HepG2 (cell line): ENCODE data around the gene ANKRD10. TPM values are rescaled to one million over a fixed set of nuclear protein-coding genes. Genes with fewer than 3 reads are reported as not detected.

Source experiments
- AGO1 ChIP-seq: fragments of 200-400 bp; formaldehyde crosslinking; IDR thresholded peaks from 2 replicates; pipeline ENCODE4 v1.6.1; 2017; ENCODE audit warnings: mild to moderate bottlenecking, low read depth, low read length, moderate library complexity; ENCODE audit not compliant: poor library complexity, severe bottlenecking
- ATF7-NPFF ChIP-seq: sonication (generic); formaldehyde crosslinking; IDR thresholded peaks from 2 replicates; pipeline ENCODE4 v1.8.1; 2023; ENCODE audit warnings: mild to moderate bottlenecking, low read depth, missing genetic modification reagents, moderate library complexity
- BRD4 ChIP-seq: sonication (generic); formaldehyde crosslinking; IDR thresholded peaks from 2 replicates; pipeline ENCODE4 v1.4.0; 2020; ENCODE audit warnings: missing genetic modification reagents
- CEBPG ChIP-seq: IDR thresholded peaks from 2 replicates; pipeline ENCODE4 v1.6.1; 2016
- EHMT2 ChIP-seq: fragments of 200-600 bp; sonication (generic); IDR thresholded peaks from 2 replicates; pipeline ENCODE4 v1.7.0; 2017; ENCODE audit warnings: antibody characterized with exemption, low read depth, low read length, borderline replicate concordance
- LCORL ChIP-seq, 2 experiments: fragments of 450-650 bp in 1 of 2; sonication (generic) in 1 of 2; formaldehyde crosslinking in 1 of 2; IDR thresholded peaks; 2 replicates each; pipeline versions ENCODE4 v1.5.0 to v1.6.1; 2017 to 2020; ENCODE audit warnings: antibody characterized with exemption in 1 of 2, missing genetic modification reagents in 1 of 2
- PCBP1 ChIP-seq: fragments of 200-400 bp; formaldehyde crosslinking; IDR thresholded peaks from 2 replicates; pipeline ENCODE4 v1.6.1; 2017; ENCODE audit warnings: mild to moderate bottlenecking, low read depth, low read length, borderline replicate concordance
- PRMT3 ChIP-seq: sonication (generic); formaldehyde crosslinking; IDR thresholded peaks from 2 replicates; pipeline ENCODE4 v1.8.1; 2022; ENCODE audit warnings: low read depth, mild to moderate bottlenecking, moderate library complexity, missing genetic modification reagents, borderline replicate concordance
- SMARCC2 ChIP-seq: fragments of 450-650 bp; IDR thresholded peaks from 2 replicates; pipeline ENCODE4 v1.6.1; 2017; ENCODE audit warnings: antibody characterized with exemption, mild to moderate bottlenecking
- SUZ12 ChIP-seq: fragments of 150-350 bp; IDR thresholded peaks from 2 replicates; pipeline ENCODE4 v1.6.1; 2014; ENCODE audit warnings: low read depth, low read length
- ZBTB20 ChIP-seq: sonication (generic); formaldehyde crosslinking; IDR thresholded peaks from 2 replicates; pipeline ENCODE4 v1.8.1; 2023; ENCODE audit warnings: missing genetic modification reagents, low read depth, mild to moderate bottlenecking, borderline replicate concordance
- ZFP41 ChIP-seq: sonication (generic); formaldehyde crosslinking; IDR thresholded peaks from 2 replicates; pipeline ENCODE4 v1.4.0; 2020; ENCODE audit warnings: mild to moderate bottlenecking, missing genetic modification reagents, borderline replicate concordance
- ZFX ChIP-seq: sonication (generic); formaldehyde crosslinking; IDR thresholded peaks from 2 replicates; pipeline ENCODE4 v1.4.0; 2020; ENCODE audit warnings: mild to moderate bottlenecking, low read depth, missing genetic modification reagents, moderate library complexity
- ZKSCAN1 ChIP-seq: fragments of 150-350 bp; IDR thresholded peaks from 2 replicates; pipeline ENCODE4 v1.6.1; 2014; ENCODE audit warnings: low read length
- ZKSCAN8 ChIP-seq: IDR thresholded peaks from 2 replicates; pipeline ENCODE4 v1.6.1; 2016; ENCODE audit warnings: borderline replicate concordance, missing genetic modification reagents, missing compliant biosample characterization
- ZNF282 ChIP-seq: fragments of 450-650 bp; IDR thresholded peaks from 2 replicates; pipeline ENCODE4 v1.6.1; 2018; ENCODE audit not compliant: partially characterized antibody
- ZNF607 ChIP-seq: sonication (generic); formaldehyde crosslinking; IDR thresholded peaks from 2 replicates; pipeline ENCODE4 v1.5.1; 2020; ENCODE audit warnings: missing genetic modification reagents, mild to moderate bottlenecking, borderline replicate concordance
- ZSCAN12 ChIP-seq: sonication (generic); formaldehyde crosslinking; IDR thresholded peaks from 2 replicates; pipeline ENCODE4 v1.9.0; 2021; ENCODE audit warnings: mild to moderate bottlenecking, missing genetic modification reagents
- polyA plus RNA-seq, 8 experiments: library from polyadenylated mRNA; depleted of rRNA in 3 of 8; stranded (reverse) in 7 of 8; unstranded in 1 of 8; fragments of >200 nt; fragmentation: Illumina TruSeq in 4 of 8; extraction: Trizol in 4 of 8; gene quantifications; 2 replicates each; pipeline versions ENCODE4 v1.2.1 to v1.2.3, GENCODE V29; 2011 to 2016; ENCODE audit warnings: low read depth in 4 of 8, missing spikeins in 1 of 8, mixed read lengths in 1 of 8; ENCODE audit not compliant: insufficient read depth in 1 of 8
- total RNA-seq, 5 experiments: library from RNA; depleted of rRNA; stranded (reverse); fragments of >200 nt; fragmentation: Illumina TruSeq; extraction: Trizol; gene quantifications; 2 replicates each; pipeline ENCODE4 v1.2.3, GENCODE V29; 2016; ENCODE audit warnings: low read depth in 1 of 5
- TF ChIP-seq, protein P1 (sequence below): sonication (generic); formaldehyde crosslinking; IDR thresholded peaks from 2 replicates; pipeline ENCODE4 v1.4.0; 2020; ENCODE audit warnings: mild to moderate bottlenecking, missing genetic modification reagents
- TF ChIP-seq, protein P2 (sequence below): sonication (generic); formaldehyde crosslinking; IDR thresholded peaks from 2 replicates; pipeline ENCODE4 v1.8.1; 2023; ENCODE audit warnings: mild to moderate bottlenecking, moderate library complexity, missing genetic modification reagents
- TF ChIP-seq, protein P3 (sequence below): sonication (generic); formaldehyde crosslinking; IDR thresholded peaks from 2 replicates; pipeline ENCODE4 v1.5.0; 2020; ENCODE audit warnings: mild to moderate bottlenecking, low read depth, missing genetic modification reagents, borderline replicate concordance
- TF ChIP-seq, protein P4 (sequence below): sonication (generic); formaldehyde crosslinking; IDR thresholded peaks from 2 replicates; pipeline ENCODE4 v1.9.0; 2022; ENCODE audit warnings: low read depth, missing genetic modification reagents

ANKRD10 gene
- total and polyA plus RNA-seq, 2 of the 13 experiments (the other 11 are each of a cell fraction or from before 2014, with no cell fraction given), result 108 to 115 TPM

DNA sequence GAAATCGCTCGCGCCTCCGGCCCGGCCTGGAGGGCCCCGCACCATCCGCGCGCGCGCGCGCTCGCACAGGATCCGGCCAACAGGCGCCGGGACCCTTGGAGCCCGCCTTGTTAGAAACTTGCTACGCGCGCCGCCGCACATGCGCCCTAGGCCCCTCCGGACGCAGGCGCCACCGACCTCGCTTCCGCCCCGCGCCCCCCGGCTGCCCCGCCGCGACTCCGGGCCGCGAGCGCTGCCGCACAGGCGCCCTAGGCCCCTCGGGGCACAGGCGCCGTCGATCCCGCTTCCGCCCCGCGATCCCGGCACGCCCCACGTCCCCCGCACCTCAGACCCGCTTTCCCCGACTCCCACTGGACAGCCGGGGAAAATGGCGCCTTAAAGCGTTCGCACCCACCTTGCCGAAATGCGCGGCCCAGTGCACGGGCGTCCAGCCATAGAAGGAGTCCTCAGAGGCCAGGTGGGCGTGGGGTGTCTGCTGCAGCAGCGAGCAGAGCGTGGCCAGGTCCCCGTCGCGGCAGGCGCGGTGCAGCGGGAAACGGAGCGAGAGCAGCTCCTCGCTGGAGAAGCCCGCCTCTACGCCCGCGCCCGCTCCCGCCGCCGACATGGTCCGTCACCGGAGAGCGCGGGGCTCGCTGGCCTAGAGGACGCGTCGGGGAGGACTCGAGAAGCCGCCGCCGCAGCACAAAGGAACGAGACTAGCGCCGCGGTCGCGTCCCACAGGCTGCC lies 375 bp downstream of the ANKRD10 start (continued):
- 0 out of 2 replicates have a peak, but pooled peaks have one; percentile 43 for TF ChIP-seq PRMT3 (CRISPR knock-in tag)
- TF ChIP-seq LCORL (IDR thresholded peaks at IDR 0.05), result no peak
- TF ChIP-seq LCORL (CRISPR knock-in tag; IDR thresholded peaks at IDR 0.05), result no peak; the same call in none of the 2 replicates
- peak; percentile 63; the same call in 1 of the 2 replicates for TF ChIP-seq BRD4 (CRISPR knock-in tag)
- TF ChIP-seq SUZ12, result no peak
- TF ChIP-seq, protein P1, sequence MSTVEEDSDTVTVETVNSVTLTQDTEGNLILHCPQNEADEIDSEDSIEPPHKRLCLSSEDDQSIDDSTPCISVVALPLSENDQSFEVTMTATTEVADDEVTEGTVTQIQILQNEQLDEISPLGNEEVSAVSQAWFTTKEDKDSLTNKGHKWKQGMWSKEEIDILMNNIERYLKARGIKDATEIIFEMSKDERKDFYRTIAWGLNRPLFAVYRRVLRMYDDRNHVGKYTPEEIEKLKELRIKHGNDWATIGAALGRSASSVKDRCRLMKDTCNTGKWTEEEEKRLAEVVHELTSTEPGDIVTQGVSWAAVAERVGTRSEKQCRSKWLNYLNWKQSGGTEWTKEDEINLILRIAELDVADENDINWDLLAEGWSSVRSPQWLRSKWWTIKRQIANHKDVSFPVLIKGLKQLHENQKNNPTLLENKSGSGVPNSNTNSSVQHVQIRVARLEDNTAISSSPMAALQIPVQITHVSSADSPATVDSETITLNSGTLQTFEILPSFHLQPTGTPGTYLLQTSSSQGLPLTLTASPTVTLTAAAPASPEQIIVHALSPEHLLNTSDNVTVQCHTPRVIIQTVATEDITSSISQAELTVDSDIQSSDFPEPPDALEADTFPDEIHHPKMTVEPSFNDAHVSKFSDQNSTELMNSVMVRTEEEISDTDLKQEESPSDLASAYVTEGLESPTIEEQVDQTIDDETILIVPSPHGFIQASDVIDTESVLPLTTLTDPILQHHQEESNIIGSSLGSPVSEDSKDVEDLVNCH (CRISPR knock-in tag), result no peak
- TF ChIP-seq ZBTB20 (CRISPR knock-in tag), result no peak
- TF ChIP-seq PCBP1, result no peak
- TF ChIP-seq, protein P2, sequence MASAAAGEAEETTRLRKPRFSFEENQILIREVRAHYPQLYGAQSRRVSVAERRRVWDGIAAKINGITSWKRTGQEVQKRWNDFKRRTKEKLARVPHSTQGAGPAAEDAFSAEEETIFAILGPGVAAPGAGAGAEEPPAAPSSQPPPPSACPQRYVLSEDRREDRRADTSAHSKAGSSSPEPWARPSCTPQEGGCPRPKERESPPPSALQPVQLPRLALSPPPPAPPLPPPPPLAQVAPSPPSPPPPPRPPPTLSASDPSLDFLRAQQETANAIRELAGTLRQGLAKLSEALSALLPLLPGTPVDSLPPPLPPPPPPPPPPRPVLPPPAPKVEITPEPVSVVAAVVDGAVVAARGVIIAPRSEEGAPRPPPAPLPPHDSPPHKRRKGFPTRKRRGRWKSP, result peak; percentile 83
- no peak for TF ChIP-seq ZKSCAN1
- peak; percentile 69; the same call in 1 of the 2 replicates for TF ChIP-seq ATF7-NPFF
- TF ChIP-seq CEBPG (CRISPR knock-in tag), result no peak
- no peak for TF ChIP-seq EHMT2
- TF ChIP-seq ZFX (CRISPR knock-in tag), result peak; percentile 90
- TF ChIP-seq, protein P3, sequence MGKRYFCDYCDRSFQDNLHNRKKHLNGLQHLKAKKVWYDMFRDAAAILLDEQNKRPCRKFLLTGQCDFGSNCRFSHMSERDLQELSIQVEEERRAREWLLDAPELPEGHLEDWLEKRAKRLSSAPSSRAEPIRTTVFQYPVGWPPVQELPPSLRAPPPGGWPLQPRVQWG (CRISPR knock-in tag), result no peak
- TF ChIP-seq ZNF282, result no peak
- no peak for TF ChIP-seq SMARCC2
- no peak for TF ChIP-seq ZSCAN12 (CRISPR knock-in tag)
- TF ChIP-seq, protein P4, sequence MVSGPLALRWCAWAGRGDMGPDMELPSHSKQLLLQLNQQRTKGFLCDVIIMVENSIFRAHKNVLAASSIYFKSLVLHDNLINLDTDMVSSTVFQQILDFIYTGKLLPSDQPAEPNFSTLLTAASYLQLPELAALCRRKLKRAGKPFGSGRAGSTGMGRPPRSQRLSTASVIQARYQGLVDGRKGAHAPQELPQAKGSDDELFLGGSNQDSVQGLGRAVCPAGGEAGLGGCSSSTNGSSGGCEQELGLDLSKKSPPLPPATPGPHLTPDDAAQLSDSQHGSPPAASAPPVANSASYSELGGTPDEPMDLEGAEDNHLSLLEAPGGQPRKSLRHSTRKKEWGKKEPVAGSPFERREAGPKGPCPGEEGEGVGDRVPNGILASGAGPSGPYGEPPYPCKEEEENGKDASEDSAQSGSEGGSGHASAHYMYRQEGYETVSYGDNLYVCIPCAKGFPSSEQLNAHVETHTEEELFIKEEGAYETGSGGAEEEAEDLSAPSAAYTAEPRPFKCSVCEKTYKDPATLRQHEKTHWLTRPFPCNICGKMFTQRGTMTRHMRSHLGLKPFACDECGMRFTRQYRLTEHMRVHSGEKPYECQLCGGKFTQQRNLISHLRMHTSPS (CRISPR knock-in tag), result no peak
- no peak for TF ChIP-seq ZFP41
- no peak for TF ChIP-seq ZKSCAN8 (CRISPR knock-in tag)
- TF ChIP-seq ZNF607 (CRISPR knock-in tag), result no peak
- no peak for TF ChIP-seq AGO1
